Activated naive CD4-positive, alpha-beta T cell treated with Interleukin-2 at 50 U/mL for 16 hours (primary cell): Measurements from ENCODE around the gene RNASEH1.
"Not testable (repeated sequence)": the region's sequence is repeated elsewhere in the genome, so short reads cannot be mapped to it uniquely, and the experiment has no call there.

Source experiments
- DNase-seq: peaks from one replicate; pipeline ENCODE4 v3.0.0-alpha.2; 2020

Gene RNASEH1

GRCh38 chr2:3518496-3519254 is 39.5 kb downstream of the RNASEH1 start:
- DNase-seq = peak; percentile 98

- no peak for DNase-seq
Observed at GRCh38 chr2:3517948-3518495, 40.1 kb downstream of the RNASEH1 start.

- no peak for DNase-seq
Observed at GRCh38 chr2:3516831-3517230, 41.3 kb downstream of the RNASEH1 start.

- DNase-seq = not testable (repeated sequence)
Observed at GRCh38 chr2:3515438-3515837, 42.7 kb downstream of the RNASEH1 start.

GRCh38 chr2:3513026-3513810 is 44.9 kb downstream of the RNASEH1 start:
- no peak for DNase-seq

- no peak for DNase-seq
Observed at GRCh38 chr2:3512086-3512485, 46.0 kb downstream of the RNASEH1 start.

- DNase-seq = no peak
Observed at GRCh38 chr2:3505771-3506170, 52.4 kb downstream of the RNASEH1 start.

GRCh38 chr2:3504741-3505140 is 53.4 kb downstream of the RNASEH1 start:
- DNase-seq = no peak

GRCh38 chr2:3503483-3503882 is 54.6 kb downstream of the RNASEH1 start:
- DNase-seq = no peak

GRCh38 chr2:3503046-3503445 is 55.1 kb downstream of the RNASEH1 start:
- DNase-seq = no peak

- no peak for DNase-seq
Observed at GRCh38 chr2:3500326-3500899, 57.7 kb downstream of the RNASEH1 start.

GRCh38 chr2:3498783-3499394 is 59.2 kb downstream of the RNASEH1 start:
- no peak for DNase-seq

GRCh38 chr2:3496708-3497080 is 61.4 kb downstream of the RNASEH1 start:
- not testable (repeated sequence) for DNase-seq
